ENCODE results near the gene THRSP. TPM values are rescaled to one million over a fixed set of nuclear protein-coding genes. Genes with fewer than 3 reads are reported as not detected.
"Not testable (repeated sequence)": the region's sequence is repeated elsewhere in the genome, so short reads cannot be mapped to it uniquely, and the experiment has no call there.

The THRSP gene
- total and polyA plus RNA-seq, 2 donors (not counting 1 experiment from before 2014, with no cell fraction given), result under 0.01 to 0.19 TPM

GRCh38 chr11:78027759-78028158 is 35.9 kb upstream of the THRSP start:
- no peak overlapping the region for H3K4me3 ChIP-seq (replicated peaks in 1 of 4; ENCODE audit: control extremely low read depth in 1 of 4, insufficient read depth in 1 of 4, low read depth in 3 of 4, low read length in 4 of 4)
- H2AFZ ChIP-seq (ENCODE audit: low read length), result no peak overlapping the region
- H3K4me1 ChIP-seq (ENCODE audit: control insufficient read depth, extremely low read depth, insufficient read depth, low read length), result peaks cover 1% of the 10 kb centered on the region
- no peak for TF ChIP-seq EZH2 (IDR thresholded peaks at IDR 0.05; ENCODE audit: low read length, missing control alignments)
- TF ChIP-seq CTCF (conservative IDR thresholded peaks at IDR 0.05 in 1 of 2, IDR thresholded peaks at IDR 0.05 in 1 of 2; ENCODE audit: low read depth in 1 of 2, low read length in 2 of 2), result no peak
- no peaks in the 10 kb centered on the region for H3K36me3 ChIP-seq (ENCODE audit: control insufficient read depth, insufficient read depth, low read length)
- no peak for DNase-seq (ENCODE audit: low read depth in 2 of 2)
- no peaks in the 10 kb centered on the region for H3K27me3 ChIP-seq (ENCODE audit: control insufficient read depth, insufficient read depth, low read length)
- H3K4me2 ChIP-seq (ENCODE audit: extremely low read depth, insufficient read depth, low read length), result no peak overlapping the region
- no peaks in the 10 kb centered on the region for H4K20me1 ChIP-seq (ENCODE audit: control insufficient read depth, extremely low read depth, insufficient read depth, low read length)
- no peak overlapping the region for H3K9ac ChIP-seq (ENCODE audit: insufficient read depth, low read length)
- no peak overlapping the region for H3K27ac ChIP-seq (ENCODE audit: insufficient read depth, low read length)
- no peaks in the 10 kb centered on the region for H3K79me2 ChIP-seq (ENCODE audit: control insufficient read depth, insufficient read depth, low read length)
- no peaks in the 10 kb centered on the region for H3K9me3 ChIP-seq (ENCODE audit: control insufficient read depth, insufficient read depth, low read depth, low read length)

- H3K4me1 ChIP-seq (ENCODE audit: control insufficient read depth, extremely low read depth, insufficient read depth, low read length); H3K9ac ChIP-seq (ENCODE audit: insufficient read depth, low read length); H4K20me1 ChIP-seq (ENCODE audit: control insufficient read depth, extremely low read depth, insufficient read depth, low read length); H3K4me2 ChIP-seq (ENCODE audit: extremely low read depth, insufficient read depth, low read length); H3K36me3 ChIP-seq (ENCODE audit: control insufficient read depth, insufficient read depth, low read length); H3K4me3 ChIP-seq (replicated peaks in 1 of 4; ENCODE audit: control extremely low read depth in 1 of 4, insufficient read depth in 1 of 4, low read depth in 3 of 4, low read length in 4 of 4); H3K27ac ChIP-seq (ENCODE audit: insufficient read depth, low read length); H2AFZ ChIP-seq (ENCODE audit: low read length); H3K79me2 ChIP-seq (ENCODE audit: control insufficient read depth, insufficient read depth, low read length); H3K27me3 ChIP-seq (ENCODE audit: control insufficient read depth, insufficient read depth, low read length); H3K9me3 ChIP-seq (ENCODE audit: control insufficient read depth, insufficient read depth, low read depth, low read length): not testable (repeated sequence)
- peak in 1 of 2 donors; percentile 41 for DNase-seq (ENCODE audit: low read depth in 2 of 2)
Measured at GRCh38 chr11:78028423-78028822, 35.2 kb upstream of the THRSP start.

- no peaks in the 10 kb centered on the region for H3K79me2 ChIP-seq (ENCODE audit: control insufficient read depth, insufficient read depth, low read length)
- no peak overlapping the region for H3K27ac ChIP-seq (ENCODE audit: insufficient read depth, low read length)
- peak overlapping the region; percentile 1 for H3K4me2 ChIP-seq (ENCODE audit: extremely low read depth, insufficient read depth, low read length)
- DNase-seq (ENCODE audit: low read depth in 2 of 2), result peak; percentile 70 to 78
- no peaks in the 10 kb centered on the region for H3K27me3 ChIP-seq (ENCODE audit: control insufficient read depth, insufficient read depth, low read length)
- H3K4me1 ChIP-seq (ENCODE audit: control insufficient read depth, extremely low read depth, insufficient read depth, low read length), result no peaks in the 10 kb centered on the region
- no peak overlapping the region for H3K9ac ChIP-seq (ENCODE audit: insufficient read depth, low read length)
- no peak overlapping the region for H2AFZ ChIP-seq (ENCODE audit: low read length)
- H3K9me3 ChIP-seq (ENCODE audit: control insufficient read depth, insufficient read depth, low read depth, low read length), result no peaks in the 10 kb centered on the region
- no peak overlapping the region for H3K4me3 ChIP-seq (replicated peaks in 1 of 4; ENCODE audit: control extremely low read depth in 1 of 4, insufficient read depth in 1 of 4, low read depth in 3 of 4, low read length in 4 of 4)
- TF ChIP-seq CTCF (conservative IDR thresholded peaks at IDR 0.05 in 1 of 2, IDR thresholded peaks at IDR 0.05 in 1 of 2; ENCODE audit: low read depth in 1 of 2, low read length in 2 of 2), result no peak
- TF ChIP-seq EZH2 (IDR thresholded peaks at IDR 0.05; ENCODE audit: low read length, missing control alignments), result no peak
- H4K20me1 ChIP-seq (ENCODE audit: control insufficient read depth, extremely low read depth, insufficient read depth, low read length), result no peaks in the 10 kb centered on the region
- H3K36me3 ChIP-seq (ENCODE audit: control insufficient read depth, insufficient read depth, low read length), result no peaks in the 10 kb centered on the region
Measured at GRCh38 chr11:78030429-78031325, 33.0 kb upstream of the THRSP start.

Data from fibroblast of lung (primary cell).